GM12878 (cell line): Measurements from ENCODE around the gene EXOC3L4. TPM values are rescaled to one million over a fixed set of nuclear protein-coding genes. Genes with fewer than 3 reads are reported as not detected.

Source experiments
- ATAC-seq: fragments of 200-7000 bp; cut with Tn5 transposase; 3 replicates; pipeline ENCODE4 v1.9.1; 2020; ENCODE audit warnings: mild to moderate bottlenecking, moderate library complexity
- BruUV-seq: library from RNA; stranded (reverse); fragments of 400-500 nt; replicated peaks from 2 replicates; lab custom pipeline; 2021; lab: Mats Ljungman, UMichigan
- CTCF ChIA-PET: fragments of 300-600 bp; sonication (Branson Sonifier 250); formaldehyde crosslinking; extraction: SDS; loops from one replicate; lab custom pipeline; 2021; ENCODE audit warnings: inconsistent platforms; lab: Yijun Ruan, JAX
- POLR2A ChIA-PET: fragments of 350-600 bp; formaldehyde crosslinking; extraction: SDS; loops from one replicate; lab custom pipeline; 2021; ENCODE audit warnings: inconsistent platforms; lab: Charles Lee
- RAD21 ChIA-PET: fragments of 300-600 bp; sonication (Branson Sonifier 250); formaldehyde crosslinking; loops from one replicate; lab custom pipeline; 2023; ENCODE audit warnings: antibody characterized with exemption; ENCODE audit not compliant: unreplicated experiment; lab: Charles Lee
- SMC1A ChIA-PET: fragments of 300-600 bp; sonication (Branson Sonifier 250); formaldehyde crosslinking; loops from one replicate; lab custom pipeline; 2023; ENCODE audit not compliant: unreplicated experiment, uncharacterized antibody; lab: Charles Lee
- DNase-seq: peaks from one replicate; pipeline ENCODE4 v3.0.0-alpha.2; 2011; ENCODE audit warnings: low read depth, low spot score
- FAIRE-seq: peaks from 3 replicates; lab custom pipeline; 2011; peaks lifted over from hg19 to GRCh38; lab: Jason Lieb, UNC
- H2AFZ ChIP-seq: 2 replicates; pipeline ENCODE4 v1.6.0; 2011; ENCODE audit warnings: low read depth, low read length, control low read depth; ENCODE audit not compliant: control insufficient read depth
- H3K27ac ChIP-seq: 2 replicates; pipeline ENCODE4 v1.5.1; 2011; ENCODE audit warnings: control low read depth; ENCODE audit not compliant: control insufficient read depth, insufficient read depth
- H3K27me3 ChIP-seq, 2 experiments: replicated peaks in 1 of 2; 2 replicates each; pipeline versions ENCODE4 v1.6.0 to v1.6.1; 2011; ENCODE audit warnings: low read length in 1 of 2; ENCODE audit not compliant: control insufficient read depth in 2 of 2, insufficient read depth in 2 of 2
- H3K36me3 ChIP-seq, 2 experiments: 2 replicates each; pipeline ENCODE4 v1.5.1; 2011; ENCODE audit warnings: low read length in 1 of 2; ENCODE audit not compliant: control insufficient read depth in 2 of 2, insufficient read depth in 2 of 2
- H3K4me1 ChIP-seq: 2 replicates; pipeline ENCODE4 v1.6.1; 2011; ENCODE audit warnings: mild to moderate bottlenecking, low read length, moderate library complexity, mixed read lengths; ENCODE audit not compliant: control insufficient read depth, insufficient read depth
- H3K4me2 ChIP-seq: 2 replicates; pipeline ENCODE4 v1.6.0; 2011; ENCODE audit warnings: control low read depth; ENCODE audit not compliant: control insufficient read depth, insufficient read depth
- H3K4me3 ChIP-seq: fragments of 200-600 bp; sonication (generic); 2 replicates; pipeline ENCODE4 v1.5.1; 2016
- H3K79me2 ChIP-seq: 2 replicates; pipeline ENCODE4 v1.6.0; 2011; ENCODE audit warnings: low read length; ENCODE audit not compliant: control insufficient read depth, insufficient read depth
- H3K9ac ChIP-seq: 2 replicates; pipeline ENCODE4 v1.8.0; 2011; ENCODE audit warnings: low read length, control low read depth, mixed read lengths; ENCODE audit not compliant: control insufficient read depth, insufficient read depth
- H3K9me3 ChIP-seq: replicated peaks from 3 replicates; pipeline ENCODE4 v1.5.1; 2011; ENCODE audit warnings: mild to moderate bottlenecking, low read length; ENCODE audit not compliant: control insufficient read depth, insufficient read depth
- H4K20me1 ChIP-seq: 2 replicates; pipeline ENCODE4 v1.6.0; 2011; ENCODE audit not compliant: control insufficient read depth, insufficient read depth
- BHLHE40 ChIP-seq, 2 experiments: fragments of 450-650 bp in 1 of 2; IDR thresholded peaks; 2 replicates each; pipeline ENCODE4 v1.6.1; 2011 to 2017; ENCODE audit warnings: low read depth in 2 of 2, borderline replicate concordance in 1 of 2, improper control_type of control experiment in 1 of 2, low read length in 1 of 2, mild to moderate bottlenecking in 1 of 2
- BRCA1 ChIP-seq: IDR thresholded peaks from 2 replicates; pipeline ENCODE4 v1.6.1; 2011; ENCODE audit warnings: low read depth, low read length, improper control_type of control experiment
- DPF2 ChIP-seq: fragments of 450-650 bp; IDR thresholded peaks from 2 replicates; pipeline ENCODE4 v1.6.1; 2017; ENCODE audit warnings: mild to moderate bottlenecking
- FOXK2 ChIP-seq: fragments of 450-650 bp; IDR thresholded peaks from 2 replicates; pipeline ENCODE4 v1.6.1; 2017; ENCODE audit warnings: mild to moderate bottlenecking, moderate library complexity
- MYB ChIP-seq: fragments of 150-350 bp; IDR thresholded peaks from 2 replicates; pipeline ENCODE4 v1.6.1; 2014; ENCODE audit warnings: mild to moderate bottlenecking, low read depth, low read length, borderline replicate concordance
- PAX8 ChIP-seq: fragments of 450-650 bp; IDR thresholded peaks from 2 replicates; pipeline ENCODE4 v1.6.1; 2017; ENCODE audit warnings: mild to moderate bottlenecking, moderate library complexity
- RUNX3 ChIP-seq: IDR thresholded peaks from 2 replicates; pipeline ENCODE4 v1.6.1; 2012; ENCODE audit warnings: low read length, inconsistent platforms
- SPI1 ChIP-seq: IDR thresholded peaks from 2 replicates; pipeline ENCODE4 v1.6.1; 2011; ENCODE audit warnings: low read depth, mild to moderate bottlenecking, low read length, moderate library complexity, borderline replicate concordance; ENCODE audit not compliant: insufficient read depth
- WGBS: methylation state at CpG from one replicate; pipeline ENCODE4 v1.1.6; 2016; ENCODE audit warnings: low lambda C conversion rate; ENCODE audit not compliant: insufficient replicate concordance, insufficient coverage; ENCODE audit errors: missing lambda C conversion rate; 5-methylcytosine and 5-hydroxymethylcytosine counted together
- in situ Hi-C: fragments of 300-500 bp; cut with MboI; formaldehyde crosslinking; loops from 9 replicates; pipeline ENCODE4 v1.14.3; 2018; ENCODE audit warnings: mixed read lengths
- intact Hi-C: fragments of 100-400 bp; cut with micrococcal nuclease; formaldehyde crosslinking; loops from one replicate; pipeline ENCODE4 v1.14.2; 2022; ENCODE audit not compliant: unreplicated experiment
- polyA plus RNA-seq, 11 experiments: library from polyadenylated mRNA; depleted of rRNA in 4 of 11; unstranded in 6 of 11; stranded (reverse) in 5 of 11; fragments of >200 nt; fragmentation: Nextera tagmentation in 4 of 11; fragmentation: Illumina TruSeq in 1 of 11; extraction: Ambion mirVana in 4 of 11; extraction: Trizol in 1 of 11; gene quantifications; 1 replicate in 1 of 11; 2 replicates in 10 of 11; pipeline versions ENCODE4 v1.2.1 to v1.2.3, GENCODE V29; 2011 to 2016; ENCODE audit warnings: inconsistent platforms in 2 of 11, missing spikeins in 2 of 11, low read depth in 1 of 11
- total RNA-seq, 4 experiments: library from RNA; depleted of rRNA in 3 of 4; stranded (reverse); fragments of >200 nt in 3 of 4; fragmentation: Illumina TruSeq in 1 of 4; extraction: Trizol in 1 of 4; gene quantifications; 2 replicates each; pipeline versions ENCODE4 v1.2.1 to v1.2.3, GENCODE V29; 2013 to 2021
- TF ChIP-seq, protein P1 (sequence below): fragments of 450-650 bp; IDR thresholded peaks from 2 replicates; pipeline ENCODE4 v1.6.1; 2017; ENCODE audit warnings: mild to moderate bottlenecking, moderate library complexity
- TF ChIP-seq, protein P2 (sequence below): IDR thresholded peaks from 2 replicates; pipeline ENCODE4 v1.6.1; 2012; ENCODE audit warnings: low read depth, low read length, improper control_type of control experiment
- TF ChIP-seq, protein P3 (sequence below): fragments of 450-650 bp; formaldehyde crosslinking; IDR thresholded peaks from 2 replicates; pipeline ENCODE4 v1.4.0; 2022; ENCODE audit warnings: mild to moderate bottlenecking, moderate library complexity

EXOC3L4 gene
- total and polyA plus RNA-seq, 10 of the 15 experiments (the other 5 are each of a cell fraction or from before 2014, with no cell fraction given), result not detected

DNA sequence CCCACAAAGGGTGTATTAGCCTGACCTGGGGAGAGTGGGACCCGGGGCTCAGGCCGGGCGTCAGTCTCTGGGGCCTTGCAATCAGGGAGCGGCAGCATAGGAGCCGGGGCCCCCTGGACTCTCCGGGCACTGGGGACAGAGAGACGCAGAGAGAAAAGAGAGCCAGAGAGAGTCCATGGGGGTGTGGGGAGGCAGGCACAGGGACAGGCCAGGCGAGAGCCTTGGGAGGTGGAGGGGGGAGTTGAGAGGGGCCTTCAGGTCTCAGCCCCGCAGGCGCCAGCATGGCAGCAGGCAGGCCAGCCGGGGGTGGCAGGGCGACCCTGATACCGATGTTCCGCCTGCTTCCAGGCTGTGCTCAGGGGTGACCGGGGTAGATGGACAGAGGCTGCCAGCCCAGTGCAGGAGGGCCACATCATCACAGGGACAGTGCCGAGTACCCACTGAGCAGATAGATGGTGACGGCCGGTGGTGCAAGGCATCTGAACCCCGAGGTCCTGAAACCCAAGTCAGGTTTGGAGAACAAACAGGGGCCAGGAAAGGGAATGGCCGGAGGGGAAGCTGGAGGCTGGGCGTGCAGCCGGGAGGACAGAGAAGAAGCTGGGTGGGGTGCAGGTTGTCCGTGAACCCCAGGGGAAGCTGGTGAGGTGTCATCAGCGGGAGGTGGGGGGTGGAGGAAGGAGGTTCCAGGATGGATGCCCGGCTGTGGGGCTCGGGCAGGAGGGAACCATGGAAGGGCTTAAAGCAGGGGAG is 2.9 kb downstream of the EXOC3L4 start (continued):
- no peak for TF ChIP-seq FOXK2
- TF ChIP-seq, all 136 proteins: peak for 0

DNA sequence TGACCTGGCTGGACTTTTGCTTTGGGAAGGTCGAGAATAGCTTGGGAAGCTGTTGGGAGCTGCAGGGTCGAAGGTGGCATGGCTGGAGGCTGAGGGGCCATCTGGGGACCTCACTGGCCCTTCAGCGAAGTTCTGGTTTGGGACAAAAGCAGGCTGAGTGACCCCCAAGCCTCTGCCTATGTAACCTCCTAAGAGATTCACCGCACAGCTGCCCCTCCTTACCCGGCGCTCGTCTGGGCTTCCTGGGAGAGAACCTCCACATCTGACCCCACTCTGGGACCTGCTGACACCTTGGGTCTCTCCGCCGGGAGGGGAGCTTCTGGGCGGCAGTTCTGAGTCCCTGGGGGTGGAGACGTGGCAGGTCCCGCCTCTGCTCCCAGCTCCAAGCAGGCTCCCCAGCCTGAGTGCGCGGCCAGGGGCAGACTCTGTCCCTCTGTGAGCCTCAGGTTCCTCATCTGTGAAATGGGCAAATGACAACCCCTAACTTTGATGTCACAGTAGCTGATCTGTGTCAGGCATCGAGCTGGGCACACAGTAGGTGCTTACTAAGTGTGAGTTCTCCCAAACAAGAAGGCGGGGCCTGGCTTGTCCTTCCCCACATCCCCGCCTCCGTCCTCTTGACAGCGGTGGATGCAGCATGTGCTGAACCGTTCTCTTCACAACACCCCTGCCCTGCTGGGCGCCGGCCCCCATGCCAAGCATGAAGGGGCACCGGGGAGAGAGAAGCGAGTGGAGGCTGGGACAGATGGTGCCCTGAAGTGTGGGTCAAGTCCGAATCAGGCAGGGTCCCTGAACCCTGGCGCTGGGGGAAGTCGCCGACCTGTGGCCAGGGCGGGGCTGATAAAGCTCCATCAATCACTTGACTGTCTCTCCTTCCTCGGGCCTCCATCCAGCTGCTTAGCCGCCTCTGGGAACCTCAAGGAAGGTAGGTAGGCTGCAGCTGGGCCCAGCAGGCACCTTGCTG is 3.8 kb downstream of the EXOC3L4 start:
- Histone ChIP-seq H3K4me2 (no peak overlapping the region), H3K4me3 (no peak overlapping the region), H3K4me1 (peaks cover 21% of the 10 kb centered on the region), H3K9ac (no peak overlapping the region), H4K20me1 (no peaks in the 10 kb centered on the region), H3K36me3 (no peaks in the 10 kb centered on the region), H3K79me2 (no peaks in the 10 kb centered on the region), H3K27ac (no peak overlapping the region), H2AFZ (no peak overlapping the region), H3K27me3 (0 out of 4 replicates have a peak, but pooled peaks cover 0 to 4% of the 10 kb centered on the region in 2 experiments), H3K9me3 (no peaks in the 10 kb centered on the region)
- intact Hi-C loops, result no loop called here
- POLR2A ChIA-PET, result no interaction called here
- ATAC-seq (no peak), FAIRE-seq (no peak), DNase-seq (no peak)
- SMC1A ChIA-PET, result no interaction called here
- RAD21 ChIA-PET, result no interaction called here
- no TSS peak for BruUV-seq
- in situ Hi-C loops, result no loop called here
- 66% methylated on average over 30 of the region's 31 CpGs for WGBS
- CTCF ChIA-PET, result interaction anchor here (0.6 to 3.2 kb wide), 4 partner anchors 8 to 704 kb away, joined by 3 to 37 read pairs (median 3); no protein-coding TSS in a partner anchor
- TF ChIP-seq, protein P1, sequence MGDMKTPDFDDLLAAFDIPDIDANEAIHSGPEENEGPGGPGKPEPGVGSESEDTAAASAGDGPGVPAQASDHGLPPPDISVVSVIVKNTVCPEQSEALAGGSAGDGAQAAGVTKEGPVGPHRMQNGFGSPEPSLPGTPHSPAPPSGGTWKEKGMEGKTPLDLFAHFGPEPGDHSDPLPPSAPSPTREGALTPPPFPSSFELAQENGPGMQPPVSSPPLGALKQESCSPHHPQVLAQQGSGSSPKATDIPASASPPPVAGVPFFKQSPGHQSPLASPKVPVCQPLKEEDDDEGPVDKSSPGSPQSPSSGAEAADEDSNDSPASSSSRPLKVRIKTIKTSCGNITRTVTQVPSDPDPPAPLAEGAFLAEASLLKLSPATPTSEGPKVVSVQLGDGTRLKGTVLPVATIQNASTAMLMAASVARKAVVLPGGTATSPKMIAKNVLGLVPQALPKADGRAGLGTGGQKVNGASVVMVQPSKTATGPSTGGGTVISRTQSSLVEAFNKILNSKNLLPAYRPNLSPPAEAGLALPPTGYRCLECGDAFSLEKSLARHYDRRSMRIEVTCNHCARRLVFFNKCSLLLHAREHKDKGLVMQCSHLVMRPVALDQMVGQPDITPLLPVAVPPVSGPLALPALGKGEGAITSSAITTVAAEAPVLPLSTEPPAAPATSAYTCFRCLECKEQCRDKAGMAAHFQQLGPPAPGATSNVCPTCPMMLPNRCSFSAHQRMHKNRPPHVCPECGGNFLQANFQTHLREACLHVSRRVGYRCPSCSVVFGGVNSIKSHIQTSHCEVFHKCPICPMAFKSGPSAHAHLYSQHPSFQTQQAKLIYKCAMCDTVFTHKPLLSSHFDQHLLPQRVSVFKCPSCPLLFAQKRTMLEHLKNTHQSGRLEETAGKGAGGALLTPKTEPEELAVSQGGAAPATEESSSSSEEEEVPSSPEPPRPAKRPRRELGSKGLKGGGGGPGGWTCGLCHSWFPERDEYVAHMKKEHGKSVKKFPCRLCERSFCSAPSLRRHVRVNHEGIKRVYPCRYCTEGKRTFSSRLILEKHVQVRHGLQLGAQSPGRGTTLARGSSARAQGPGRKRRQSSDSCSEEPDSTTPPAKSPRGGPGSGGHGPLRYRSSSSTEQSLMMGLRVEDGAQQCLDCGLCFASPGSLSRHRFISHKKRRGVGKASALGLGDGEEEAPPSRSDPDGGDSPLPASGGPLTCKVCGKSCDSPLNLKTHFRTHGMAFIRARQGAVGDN, result no peak
- no peak for TF ChIP-seq RUNX3
- TF ChIP-seq, protein P2, sequence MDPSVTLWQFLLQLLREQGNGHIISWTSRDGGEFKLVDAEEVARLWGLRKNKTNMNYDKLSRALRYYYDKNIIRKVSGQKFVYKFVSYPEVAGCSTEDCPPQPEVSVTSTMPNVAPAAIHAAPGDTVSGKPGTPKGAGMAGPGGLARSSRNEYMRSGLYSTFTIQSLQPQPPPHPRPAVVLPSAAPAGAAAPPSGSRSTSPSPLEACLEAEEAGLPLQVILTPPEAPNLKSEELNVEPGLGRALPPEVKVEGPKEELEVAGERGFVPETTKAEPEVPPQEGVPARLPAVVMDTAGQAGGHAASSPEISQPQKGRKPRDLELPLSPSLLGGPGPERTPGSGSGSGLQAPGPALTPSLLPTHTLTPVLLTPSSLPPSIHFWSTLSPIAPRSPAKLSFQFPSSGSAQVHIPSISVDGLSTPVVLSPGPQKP, result no peak
- TF ChIP-seq, protein P3, sequence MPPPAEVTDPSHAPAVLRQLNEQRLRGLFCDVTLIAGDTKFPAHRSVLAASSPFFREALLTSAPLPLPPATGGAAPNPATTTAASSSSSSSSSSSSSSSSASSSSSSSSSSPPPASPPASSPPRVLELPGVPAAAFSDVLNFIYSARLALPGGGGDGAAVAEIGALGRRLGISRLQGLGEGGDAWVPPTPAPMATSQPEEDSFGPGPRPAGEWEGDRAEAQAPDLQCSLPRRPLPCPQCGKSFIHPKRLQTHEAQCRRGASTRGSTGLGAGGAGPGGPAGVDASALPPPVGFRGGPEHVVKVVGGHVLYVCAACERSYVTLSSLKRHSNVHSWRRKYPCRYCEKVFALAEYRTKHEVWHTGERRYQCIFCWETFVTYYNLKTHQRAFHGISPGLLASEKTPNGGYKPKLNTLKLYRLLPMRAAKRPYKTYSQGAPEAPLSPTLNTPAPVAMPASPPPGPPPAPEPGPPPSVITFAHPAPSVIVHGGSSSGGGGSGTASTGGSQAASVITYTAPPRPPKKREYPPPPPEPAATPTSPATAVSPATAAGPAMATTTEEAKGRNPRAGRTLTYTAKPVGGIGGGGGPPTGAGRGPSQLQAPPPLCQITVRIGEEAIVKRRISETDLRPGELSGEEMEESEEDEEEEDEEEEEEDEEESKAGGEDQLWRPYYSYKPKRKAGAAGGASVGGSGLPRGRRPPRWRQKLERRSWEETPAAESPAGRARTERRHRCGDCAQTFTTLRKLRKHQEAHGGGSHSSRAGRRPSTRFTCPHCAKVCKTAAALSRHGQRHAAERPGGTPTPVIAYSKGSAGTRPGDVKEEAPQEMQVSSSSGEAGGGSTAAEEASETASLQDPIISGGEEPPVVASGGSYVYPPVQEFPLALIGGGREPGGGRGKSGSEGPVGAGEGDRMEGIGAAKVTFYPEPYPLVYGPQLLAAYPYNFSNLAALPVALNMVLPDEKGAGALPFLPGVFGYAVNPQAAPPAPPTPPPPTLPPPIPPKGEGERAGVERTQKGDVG (CRISPR knock-in tag), result no peak
- no peak for TF ChIP-seq SPI1
- TF ChIP-seq PAX8, result no peak
- no peak for TF ChIP-seq DPF2
- TF ChIP-seq MYB, result no peak
- no peak for TF ChIP-seq BHLHE40 (IDR thresholded peaks at IDR 0.05; ENCODE audit: borderline replicate concordance in 1 of 2, low read depth in 2 of 2, low read length in 1 of 2)
- TF ChIP-seq BRCA1, result no peak
